ENCODE measurements around the gene CASZ1. TPM values are rescaled to one million over a fixed set of nuclear protein-coding genes. Genes with fewer than 3 reads are reported as not detected.

The CASZ1 gene, protein sequence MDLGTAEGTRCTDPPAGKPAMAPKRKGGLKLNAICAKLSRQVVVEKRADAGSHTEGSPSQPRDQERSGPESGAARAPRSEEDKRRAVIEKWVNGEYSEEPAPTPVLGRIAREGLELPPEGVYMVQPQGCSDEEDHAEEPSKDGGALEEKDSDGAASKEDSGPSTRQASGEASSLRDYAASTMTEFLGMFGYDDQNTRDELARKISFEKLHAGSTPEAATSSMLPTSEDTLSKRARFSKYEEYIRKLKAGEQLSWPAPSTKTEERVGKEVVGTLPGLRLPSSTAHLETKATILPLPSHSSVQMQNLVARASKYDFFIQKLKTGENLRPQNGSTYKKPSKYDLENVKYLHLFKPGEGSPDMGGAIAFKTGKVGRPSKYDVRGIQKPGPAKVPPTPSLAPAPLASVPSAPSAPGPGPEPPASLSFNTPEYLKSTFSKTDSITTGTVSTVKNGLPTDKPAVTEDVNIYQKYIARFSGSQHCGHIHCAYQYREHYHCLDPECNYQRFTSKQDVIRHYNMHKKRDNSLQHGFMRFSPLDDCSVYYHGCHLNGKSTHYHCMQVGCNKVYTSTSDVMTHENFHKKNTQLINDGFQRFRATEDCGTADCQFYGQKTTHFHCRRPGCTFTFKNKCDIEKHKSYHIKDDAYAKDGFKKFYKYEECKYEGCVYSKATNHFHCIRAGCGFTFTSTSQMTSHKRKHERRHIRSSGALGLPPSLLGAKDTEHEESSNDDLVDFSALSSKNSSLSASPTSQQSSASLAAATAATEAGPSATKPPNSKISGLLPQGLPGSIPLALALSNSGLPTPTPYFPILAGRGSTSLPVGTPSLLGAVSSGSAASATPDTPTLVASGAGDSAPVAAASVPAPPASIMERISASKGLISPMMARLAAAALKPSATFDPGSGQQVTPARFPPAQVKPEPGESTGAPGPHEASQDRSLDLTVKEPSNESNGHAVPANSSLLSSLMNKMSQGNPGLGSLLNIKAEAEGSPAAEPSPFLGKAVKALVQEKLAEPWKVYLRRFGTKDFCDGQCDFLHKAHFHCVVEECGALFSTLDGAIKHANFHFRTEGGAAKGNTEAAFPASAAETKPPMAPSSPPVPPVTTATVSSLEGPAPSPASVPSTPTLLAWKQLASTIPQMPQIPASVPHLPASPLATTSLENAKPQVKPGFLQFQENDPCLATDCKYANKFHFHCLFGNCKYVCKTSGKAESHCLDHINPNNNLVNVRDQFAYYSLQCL (N-terminal part only)
- total RNA-seq, result 0.62 TPM

DNA sequence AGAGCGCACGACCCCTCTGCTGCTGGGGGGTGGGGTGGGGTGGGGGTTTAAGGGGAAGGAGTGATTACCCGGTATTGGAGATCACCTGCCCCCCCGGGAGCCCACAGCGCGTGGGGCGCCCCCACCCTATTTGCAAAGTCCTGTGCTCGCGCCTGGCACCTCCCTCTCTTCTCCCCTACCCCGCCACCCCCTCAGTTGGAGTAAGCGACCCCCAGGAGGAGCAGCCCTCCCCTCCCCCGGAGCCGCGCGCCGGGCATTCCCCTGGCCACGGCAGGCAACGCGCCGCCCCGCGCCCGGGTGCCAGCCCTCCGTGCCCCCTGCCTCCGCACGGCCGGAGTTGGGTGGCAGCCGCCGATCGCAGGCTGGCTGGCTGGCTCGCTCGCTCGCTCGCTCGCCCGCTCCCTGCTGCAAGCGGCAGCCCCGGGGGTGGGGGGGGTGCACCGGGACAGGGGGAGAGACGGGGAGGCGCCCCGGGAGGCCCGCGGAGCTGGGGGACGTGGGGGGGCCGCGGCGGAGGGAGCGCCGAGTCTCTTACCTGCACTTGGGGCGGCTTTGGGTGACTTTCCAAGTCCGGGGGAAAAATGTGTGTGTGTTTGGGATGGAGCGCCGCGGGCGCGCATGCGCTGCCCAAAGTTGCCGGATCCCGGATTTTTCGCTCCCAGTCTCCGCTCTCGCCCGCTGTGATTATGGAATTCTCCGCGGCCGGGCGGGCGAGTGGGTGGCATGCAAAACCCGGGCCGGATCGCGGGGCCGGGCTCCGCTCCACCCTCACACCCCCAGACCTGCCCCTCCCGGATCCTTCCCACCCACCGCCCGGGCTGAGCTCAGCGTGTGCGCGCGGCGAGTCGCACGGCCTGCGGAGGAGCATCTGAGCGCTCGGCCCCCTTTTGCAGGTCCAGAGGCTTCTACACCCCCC lies at the start of gene CASZ1:
Gene CASZ1 (minus strand): TSS at position 618 of the 916 bp plus-strand sequence. CDS start 102,757 bp downstream, outside the sequence.
- peak; percentile 39 for DNase-seq

DNA sequence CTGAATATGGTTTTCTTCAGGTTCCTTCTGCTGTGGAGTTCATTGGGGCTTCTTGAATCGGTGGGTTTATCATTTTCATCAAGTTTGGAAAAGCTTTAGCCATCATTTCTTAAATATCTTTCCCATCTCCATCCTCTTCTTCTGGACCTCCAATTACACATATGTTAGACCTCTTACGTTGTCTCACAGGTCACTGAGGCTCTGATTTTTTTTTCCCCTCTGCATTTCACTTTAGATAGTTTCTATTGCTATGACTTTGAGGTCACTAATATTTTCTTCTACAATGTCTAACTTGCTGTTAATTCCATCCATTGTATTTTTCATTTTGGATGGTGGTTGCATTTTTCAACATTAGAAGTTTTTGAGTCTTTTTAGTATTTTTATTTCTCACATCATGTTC lies 47.3 kb upstream of the CASZ1 start:
- DNase-seq, result no peak

DNA sequence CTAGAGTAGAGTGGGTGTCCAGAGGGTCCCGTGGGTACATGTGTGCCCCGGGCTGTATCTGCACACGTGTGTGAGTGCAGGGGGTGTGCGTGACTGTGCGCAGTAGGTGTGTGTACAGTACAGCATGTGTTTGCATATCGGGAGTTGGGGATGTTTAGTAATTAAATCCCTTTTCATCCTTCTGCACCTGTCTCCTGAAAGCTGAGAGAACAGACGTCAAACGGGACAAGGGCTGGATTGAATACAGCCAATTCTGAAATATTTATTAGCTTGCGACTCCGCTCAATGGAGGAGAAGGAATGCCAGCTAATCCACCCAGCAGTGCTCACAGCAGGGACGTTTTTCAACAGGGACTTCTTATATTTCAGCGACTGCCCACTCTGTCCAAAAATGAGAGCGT lies 44.7 kb upstream of the CASZ1 start:
- DNase-seq, result no peak

DNA sequence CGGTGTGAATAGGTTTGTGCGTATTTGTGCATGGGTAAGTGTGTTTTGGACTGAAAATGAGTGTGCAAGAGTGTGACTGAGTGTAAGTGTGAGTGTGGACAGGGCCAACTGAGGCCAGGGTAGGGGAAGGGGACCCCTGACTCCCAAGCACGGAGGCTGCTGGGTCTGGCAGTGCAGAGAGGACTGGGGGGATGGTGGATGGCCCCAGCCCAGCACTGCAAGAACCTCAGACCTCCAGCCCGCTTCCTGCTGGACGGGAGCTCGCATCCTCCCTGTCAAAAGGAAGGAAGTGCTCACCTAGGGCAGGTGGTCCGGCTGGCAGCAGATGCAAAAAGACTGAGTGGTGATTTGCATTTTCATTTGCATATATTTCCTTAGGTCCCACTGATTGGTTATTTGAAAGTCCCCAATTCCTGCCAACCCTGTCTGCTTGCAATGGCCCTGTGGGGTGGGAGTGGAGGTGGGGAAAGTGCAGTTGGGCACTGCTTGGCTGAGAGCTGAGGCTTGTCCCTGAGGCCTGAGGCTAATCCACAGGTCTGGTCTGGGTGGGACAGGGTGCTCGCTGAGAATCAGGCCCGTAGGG lies 42.8 kb upstream of the CASZ1 start:
- no peak for DNase-seq

DNA sequence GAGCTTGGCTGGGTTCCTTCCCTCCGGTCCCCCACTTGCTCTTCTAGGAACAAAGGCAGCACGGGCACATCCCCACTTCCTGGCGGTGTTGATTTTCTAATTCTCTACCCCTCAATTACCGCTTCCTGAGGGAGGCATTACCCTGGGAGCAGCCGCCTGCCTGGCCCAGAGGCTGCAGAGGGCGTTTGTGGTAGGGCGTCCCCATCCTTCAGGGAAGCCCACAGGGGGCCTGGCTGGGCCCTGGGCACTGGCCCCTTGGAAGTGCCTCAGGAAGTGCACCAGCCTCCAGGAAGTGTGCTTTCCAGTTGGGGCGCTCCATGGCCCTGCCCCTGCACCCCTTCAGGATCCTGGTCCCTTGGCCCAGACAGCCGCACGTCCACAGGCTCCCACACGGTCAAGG lies 42.1 kb upstream of the CASZ1 start:
- no peak for DNase-seq

DNA sequence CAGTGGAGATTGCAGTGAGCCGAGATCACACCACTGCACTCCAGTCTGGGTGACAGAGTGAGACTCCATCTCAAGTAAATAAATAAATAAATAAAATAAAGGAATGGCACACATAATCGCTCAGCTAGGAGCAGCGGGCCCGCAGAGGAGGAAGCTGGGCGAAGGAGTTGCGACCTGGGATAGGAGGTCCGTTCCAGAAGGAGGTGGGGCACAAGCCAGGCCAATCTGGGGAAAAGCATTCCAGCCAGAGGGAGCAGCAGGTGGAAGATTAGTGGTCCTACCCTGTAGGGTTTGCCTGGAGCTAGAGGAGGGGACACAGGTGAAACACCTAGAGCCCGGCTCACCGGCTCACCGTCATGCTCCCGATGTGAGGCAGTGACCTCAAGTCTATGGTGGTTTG lies 40.3 kb upstream of the CASZ1 start:
- no peak for DNase-seq

DNA sequence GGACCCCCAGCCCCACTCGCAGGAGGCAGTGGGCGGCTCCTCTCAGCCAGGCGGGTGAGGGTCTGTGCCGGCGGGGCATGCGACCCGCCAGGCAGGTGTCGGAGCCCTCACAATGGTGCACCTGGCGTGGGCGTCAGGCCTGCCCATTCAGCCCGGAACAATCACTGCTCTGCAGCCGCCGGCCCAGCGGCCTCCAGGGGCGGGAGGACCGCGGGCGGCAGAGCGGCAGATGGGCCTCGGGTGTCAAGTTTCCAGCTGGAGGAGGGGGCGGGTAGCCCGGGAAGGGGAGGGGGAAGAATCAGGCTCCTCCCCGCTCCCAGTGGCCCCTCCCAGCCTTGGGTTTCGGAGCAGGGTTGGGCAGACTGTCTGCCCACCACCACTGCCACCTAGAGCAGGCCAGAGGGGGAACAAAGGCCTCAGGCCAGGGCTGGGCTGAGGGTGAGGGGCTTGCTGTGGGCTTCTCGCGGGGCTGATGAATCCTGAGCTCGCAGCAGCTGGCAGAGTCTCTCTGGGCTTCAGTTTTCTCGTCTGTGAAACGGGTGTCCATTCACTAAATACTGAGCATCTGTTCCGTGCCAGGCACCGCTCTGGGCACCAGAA lies 39.5 kb upstream of the CASZ1 start:
- no peak for DNase-seq

DNA sequence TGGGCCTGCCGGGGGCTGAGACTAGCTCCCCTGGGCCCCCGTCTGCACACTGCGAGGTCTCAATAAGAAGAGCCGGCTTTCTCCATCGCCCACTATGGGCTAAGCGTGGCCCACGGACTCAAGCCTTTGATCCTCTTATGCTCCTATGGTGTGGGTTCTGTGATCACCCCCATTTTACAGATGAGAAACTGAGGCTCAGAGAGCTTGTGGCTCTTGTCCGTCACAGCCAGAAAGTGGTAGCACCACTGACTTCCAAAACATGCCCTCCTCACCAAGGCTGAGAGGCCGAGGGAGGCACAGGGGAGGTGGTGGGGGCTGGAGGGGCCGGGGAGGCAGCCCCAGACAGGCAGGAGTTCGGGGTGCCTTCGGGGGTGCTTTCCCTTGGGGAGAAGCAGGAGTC lies 39.0 kb upstream of the CASZ1 start:
- no peak for DNase-seq

DNA sequence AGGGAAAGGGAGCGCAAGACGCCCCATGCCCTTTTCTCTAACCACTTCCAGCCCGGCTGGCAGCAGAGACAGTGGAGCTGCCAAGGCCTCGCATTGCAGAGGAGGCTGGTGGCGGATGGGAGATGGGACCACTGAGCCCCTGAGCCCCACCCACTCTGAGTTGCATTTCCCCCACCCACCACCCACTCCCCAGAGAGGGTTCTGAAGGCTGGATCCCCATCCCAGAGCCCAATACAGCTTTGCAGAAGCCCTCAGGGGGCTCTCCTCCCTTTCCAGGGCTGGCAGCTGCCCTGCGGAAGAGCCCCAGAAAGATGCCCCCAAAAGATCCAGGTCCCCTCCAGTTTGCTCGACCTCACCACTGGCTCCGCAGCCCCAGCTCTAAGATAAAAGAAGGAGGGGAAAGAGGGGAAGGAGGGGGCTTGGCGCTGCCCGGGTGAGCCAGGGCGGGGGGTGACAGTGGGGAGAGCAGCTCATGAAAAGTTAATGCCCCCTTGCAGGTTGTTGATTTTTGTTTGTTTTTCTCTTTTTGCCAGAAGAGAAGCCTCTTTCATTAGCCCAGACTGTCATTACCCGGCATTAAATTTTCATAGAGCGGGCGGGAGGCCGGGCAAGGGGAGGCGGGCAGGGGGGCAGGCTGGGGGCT lies 38.4 kb upstream of the CASZ1 start:
- no peak for DNase-seq

DNA sequence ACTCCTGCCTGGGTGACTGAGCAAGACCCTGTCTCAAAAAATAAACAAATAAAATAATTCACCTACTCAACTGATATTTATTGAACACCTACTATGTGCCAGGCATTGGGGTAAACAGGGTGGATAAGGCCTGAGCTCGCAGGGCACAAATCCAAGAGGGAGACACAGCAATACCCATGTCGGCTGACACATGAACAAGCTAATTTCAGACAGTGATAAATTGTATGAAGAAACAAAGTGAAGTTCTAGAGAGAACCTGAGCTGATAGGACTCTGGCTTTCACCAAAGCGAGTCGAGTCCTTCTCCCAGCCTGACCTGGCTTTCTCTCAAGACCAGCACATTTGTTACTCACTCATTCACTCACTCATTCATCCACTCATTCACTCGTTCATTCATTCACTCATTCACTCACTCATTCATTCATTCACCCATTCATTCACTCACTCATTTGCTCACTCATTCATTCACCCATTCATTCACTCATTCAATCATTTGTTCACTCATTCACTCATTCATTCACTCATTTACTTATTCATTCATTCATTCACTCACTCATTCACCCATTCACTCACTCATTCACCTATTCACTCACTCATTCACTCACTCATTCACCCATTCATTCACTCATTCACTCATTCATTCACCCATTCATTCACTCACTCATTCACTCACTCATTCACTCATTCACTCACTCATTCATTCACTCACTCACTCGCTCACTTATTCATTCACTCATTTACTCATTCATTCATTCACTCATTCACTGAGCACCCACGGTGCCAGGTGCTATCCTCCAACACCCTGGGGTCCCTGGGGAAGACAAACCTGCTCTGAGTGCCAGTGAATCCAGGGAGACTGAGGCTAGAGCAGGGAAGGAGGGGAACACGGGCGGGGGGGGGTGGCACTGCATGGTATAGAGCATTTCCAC lies 37.4 kb upstream of the CASZ1 start:
- DNase-seq, result no peak

DNA sequence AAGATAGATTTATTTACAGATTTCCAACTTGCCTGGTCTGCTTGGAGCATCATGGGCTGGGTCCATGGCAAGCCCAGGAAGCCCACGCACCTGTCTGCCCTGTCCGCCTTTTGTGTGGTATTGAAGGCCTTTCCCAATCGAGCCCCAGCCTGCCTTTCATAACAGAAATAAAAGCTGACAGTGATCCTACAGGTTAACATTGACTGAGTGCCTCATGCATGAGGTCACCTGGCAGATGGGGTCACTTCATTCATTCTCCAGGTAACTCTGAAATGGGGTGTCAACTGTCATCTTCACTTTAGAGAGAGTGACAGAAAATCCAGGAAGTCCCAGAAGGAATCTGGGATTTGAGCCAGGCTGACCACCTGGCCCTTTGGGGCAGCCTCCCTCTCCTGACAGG lies 36.3 kb upstream of the CASZ1 start:
- DNase-seq, result no peak

DNA sequence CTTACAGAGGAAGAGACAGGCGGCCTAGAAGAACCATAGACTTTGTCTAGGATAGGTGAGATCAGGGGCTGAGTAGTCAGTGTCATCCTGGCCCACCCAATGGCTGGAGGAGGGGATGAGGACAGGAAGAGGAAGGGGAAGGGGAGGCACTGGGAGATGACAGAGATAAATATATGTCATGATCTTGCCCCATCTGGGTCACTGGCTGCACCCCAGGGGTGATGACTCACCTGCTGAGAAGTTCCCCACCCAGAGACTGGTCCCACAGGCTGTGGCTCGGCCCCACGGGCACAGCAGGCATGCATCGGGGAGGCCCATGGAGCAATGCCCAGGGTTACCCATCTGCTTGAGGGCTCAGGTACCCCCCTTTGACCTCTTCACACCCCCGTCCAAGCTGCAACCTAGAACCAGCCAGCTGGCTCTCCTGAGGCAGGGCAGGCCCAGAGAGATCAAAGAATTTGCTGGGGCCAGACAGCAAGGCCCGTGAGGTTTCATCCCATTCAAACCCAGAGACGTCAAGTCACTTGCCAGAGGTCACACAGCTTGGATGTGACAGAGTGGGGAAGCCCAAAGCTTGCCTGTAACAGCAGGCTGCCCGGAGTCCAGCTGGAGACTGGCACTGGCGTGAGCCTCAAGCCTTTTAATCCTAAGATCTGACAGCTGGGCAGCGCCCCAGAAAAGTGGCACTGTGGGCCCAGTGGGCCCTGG lies 34.7 kb upstream of the CASZ1 start:
- no peak for DNase-seq

DNA sequence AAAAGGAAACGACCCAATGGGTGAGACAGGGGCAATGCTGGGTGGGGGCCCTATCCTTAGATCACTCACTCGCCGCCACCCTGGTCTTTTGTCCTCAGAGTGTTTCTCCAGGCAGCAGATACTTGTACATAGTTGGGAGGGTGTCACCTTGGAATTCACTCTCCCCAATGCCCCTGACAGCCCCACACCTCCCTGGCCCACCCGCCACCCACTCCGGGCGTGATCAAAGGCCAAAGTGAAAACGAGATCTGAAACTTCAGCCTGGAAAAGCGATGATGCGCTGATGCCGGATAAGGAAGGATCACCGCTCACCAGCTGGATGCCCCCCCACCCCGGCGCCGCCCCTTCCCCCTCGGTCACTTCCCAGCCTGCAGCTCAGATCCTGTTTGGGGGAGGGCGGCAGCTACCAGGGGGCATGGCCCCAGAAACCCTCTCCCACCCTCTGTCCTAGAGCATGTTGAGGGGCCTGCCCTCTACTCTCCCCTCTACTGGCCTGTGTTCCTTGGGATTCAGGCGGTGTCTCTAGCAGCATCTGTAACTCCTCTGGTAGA lies 33.6 kb upstream of the CASZ1 start:
- DNase-seq, result no peak

DNA sequence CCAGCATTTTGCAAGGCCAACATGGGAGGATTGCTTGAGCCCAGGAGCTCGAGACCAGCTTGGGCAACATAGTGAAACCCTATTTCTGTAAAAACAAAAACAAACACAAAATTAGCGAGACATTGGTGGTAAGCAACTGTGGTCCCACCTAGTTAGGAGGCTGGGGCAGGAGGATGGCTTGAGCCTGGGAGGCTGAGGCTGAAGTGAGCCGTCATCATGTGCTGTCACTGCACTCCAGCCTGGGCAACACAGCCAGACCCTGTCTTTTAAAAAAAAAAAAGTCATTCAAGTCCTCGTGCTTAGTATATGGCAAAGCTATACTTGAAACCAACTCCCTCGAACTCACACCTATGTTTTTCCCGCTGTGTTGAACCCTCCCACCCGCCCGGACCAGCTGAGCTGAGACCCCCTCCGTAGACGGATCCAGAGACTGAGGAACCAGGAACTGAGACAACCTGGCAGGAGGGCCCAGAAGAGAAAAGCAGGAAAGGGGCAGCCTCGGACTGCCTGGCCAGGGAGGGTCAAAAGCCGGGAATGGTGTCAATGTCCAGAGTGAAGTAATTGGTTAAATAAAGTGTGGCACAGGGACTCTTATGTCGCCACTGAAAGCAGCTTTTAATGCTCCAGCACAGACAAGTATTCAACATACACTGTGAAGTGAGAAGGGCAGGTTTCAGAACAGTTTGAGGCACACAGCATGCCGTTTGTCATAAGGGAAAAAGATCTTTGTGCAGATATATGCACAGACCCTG lies 32.8 kb upstream of the CASZ1 start:
- DNase-seq, result no peak

DNA sequence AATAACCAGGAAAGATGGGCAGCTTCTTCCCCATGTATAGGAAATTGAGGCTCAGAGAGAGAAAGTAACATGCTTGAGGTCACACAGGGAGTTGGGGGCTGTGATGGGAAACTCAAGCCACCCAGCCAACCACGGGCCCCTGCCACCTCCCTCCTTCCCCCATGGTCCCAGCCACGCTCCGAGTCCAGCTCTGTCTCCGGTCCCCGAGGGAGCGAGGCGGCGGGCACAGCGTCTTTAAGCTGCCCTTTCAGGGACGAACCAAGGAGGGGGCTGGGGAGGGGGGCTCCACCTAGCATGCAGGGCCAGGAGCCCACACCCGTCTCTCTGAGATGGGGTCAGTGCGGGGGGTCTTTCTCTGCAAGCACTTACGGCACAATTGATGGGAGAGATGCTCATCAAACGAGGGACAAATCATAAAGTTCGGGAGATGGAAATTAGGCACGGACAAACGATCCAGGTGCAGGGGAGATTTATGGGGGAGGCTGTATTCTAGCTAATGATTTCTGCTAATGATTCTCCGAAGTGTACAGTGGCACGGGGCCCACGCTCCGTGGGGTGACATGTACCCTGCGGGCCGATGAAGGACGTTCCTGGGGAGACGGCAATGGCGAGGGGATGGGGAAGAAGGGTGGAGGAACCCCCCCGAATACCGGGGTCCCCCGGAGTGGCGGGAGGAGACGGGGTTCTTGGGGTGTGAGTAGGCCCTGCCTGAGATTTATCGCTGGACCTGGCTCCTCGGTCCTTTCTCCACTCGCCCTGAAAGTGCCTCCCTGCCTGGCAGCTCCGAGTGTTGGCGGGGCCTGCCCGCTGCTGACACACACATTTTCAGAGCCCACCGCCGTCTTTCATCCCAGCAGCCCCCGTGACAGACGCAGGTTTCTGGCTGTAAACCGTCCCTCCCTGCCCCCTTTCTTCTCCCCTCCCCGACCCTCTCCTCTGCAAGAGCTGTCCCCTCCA lies 31.2 kb upstream of the CASZ1 start:
- DNase-seq, result no peak

DNA sequence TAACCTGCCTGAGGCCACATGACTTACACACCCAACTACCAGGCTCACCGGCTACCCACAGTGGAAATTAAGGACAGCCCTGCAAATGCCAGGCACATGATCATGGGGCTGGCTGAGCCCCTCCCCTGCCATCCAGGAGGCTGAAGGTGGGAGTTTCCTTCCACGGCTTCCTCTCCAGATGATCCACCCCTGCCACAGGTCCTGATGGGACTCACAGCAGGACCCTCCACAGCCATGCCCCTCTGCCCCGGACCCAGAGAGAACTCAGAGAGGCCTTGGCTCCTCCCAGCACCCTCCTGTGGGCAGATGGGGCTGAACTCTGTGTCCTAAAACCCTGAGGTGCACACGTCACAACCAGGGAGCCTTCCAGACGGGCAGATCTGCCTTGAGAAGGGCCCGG lies 29.1 kb upstream of the CASZ1 start:
- no peak for DNase-seq

All from occipital lobe (tissue), 2 donors.